Measurements from ENCODE around the gene GFI1B. TPM values are rescaled to one million over a fixed set of nuclear protein-coding genes. Genes with fewer than 3 reads are reported as not detected.

GFI1B gene
- total and polyA plus RNA-seq, 2 experiments from 2014 or later, result 0.10 TPM; not detected in 1

DNA sequence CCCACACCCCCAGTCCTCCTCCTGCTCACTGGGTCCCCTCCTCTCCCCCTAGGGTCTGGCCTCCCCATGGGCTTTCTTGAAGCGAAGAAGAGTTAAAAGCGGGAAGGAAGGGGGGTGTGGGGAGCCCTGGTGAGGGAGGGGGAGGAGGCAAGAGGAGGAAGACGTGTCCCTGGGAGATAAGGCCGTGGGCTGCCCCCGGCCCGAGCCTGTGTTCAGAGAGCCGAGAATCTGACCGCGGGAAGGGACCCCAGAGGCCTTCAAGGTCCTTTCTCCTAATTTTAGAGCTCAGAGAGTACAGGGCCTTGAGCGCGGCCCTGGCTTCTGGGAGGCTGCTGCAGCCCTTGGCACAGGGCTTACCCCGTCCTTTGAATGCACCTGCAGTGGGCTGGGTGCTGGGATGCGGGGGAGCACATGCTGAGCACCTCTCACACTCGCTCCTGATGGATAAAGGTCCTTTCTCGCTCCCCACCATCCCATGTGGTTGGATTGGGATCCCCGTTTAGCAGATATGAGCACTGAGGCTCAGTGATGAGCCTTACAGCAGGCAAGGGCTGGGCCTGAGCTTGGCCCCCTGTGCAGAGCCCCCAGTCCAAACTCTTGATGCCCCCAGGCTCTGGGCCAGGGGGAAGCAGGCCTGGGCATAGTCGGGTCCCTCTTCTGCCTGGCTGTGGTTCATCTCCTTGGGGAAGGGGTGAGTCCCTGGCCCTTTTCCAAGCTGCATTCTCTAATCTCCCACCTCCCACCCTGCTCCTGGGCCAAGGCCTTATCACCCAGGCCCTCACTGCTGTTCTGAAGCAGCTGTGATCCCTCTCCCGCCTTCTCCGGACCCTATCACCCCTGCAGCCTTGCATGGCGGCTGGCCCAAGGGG is 5.9 kb downstream of the GFI1B start:
- Histone ChIP-seq H3K4me3 (no peak overlapping the region), H3K4me2 (no peak overlapping the region), H3K79me2 (no peaks in the 10 kb centered on the region), H3K27ac (no peak overlapping the region), H2AFZ (no peak overlapping the region), H3K9me2 (replicated peaks; ENCODE audit: insufficient read depth) (no peaks in the 10 kb centered on the region), H4K20me1 (ENCODE audit: insufficient read depth, poor library complexity, severe bottlenecking) (no peaks in the 10 kb centered on the region), H3K9me3 (ENCODE audit: low read depth) (no peaks in the 10 kb centered on the region), H3K27me3 (peaks cover 13% of the 10 kb centered on the region), H3K4me1 (ENCODE audit: insufficient read depth) (peaks cover 4% of the 10 kb centered on the region), H3K36me3 (replicated peaks; ENCODE audit: insufficient read depth, low read depth) (no peaks in the 10 kb centered on the region)
- TF ChIP-seq EZH2phosphoT487 (IDR thresholded peaks at IDR 0.05; ENCODE audit: low read depth, severe bottlenecking, unreplicated experiment) (no peak), EZH2 (IDR thresholded peaks at IDR 0.05; ENCODE audit: borderline replicate concordance) (no peak)
- TF ChIP-seq, protein P1, sequence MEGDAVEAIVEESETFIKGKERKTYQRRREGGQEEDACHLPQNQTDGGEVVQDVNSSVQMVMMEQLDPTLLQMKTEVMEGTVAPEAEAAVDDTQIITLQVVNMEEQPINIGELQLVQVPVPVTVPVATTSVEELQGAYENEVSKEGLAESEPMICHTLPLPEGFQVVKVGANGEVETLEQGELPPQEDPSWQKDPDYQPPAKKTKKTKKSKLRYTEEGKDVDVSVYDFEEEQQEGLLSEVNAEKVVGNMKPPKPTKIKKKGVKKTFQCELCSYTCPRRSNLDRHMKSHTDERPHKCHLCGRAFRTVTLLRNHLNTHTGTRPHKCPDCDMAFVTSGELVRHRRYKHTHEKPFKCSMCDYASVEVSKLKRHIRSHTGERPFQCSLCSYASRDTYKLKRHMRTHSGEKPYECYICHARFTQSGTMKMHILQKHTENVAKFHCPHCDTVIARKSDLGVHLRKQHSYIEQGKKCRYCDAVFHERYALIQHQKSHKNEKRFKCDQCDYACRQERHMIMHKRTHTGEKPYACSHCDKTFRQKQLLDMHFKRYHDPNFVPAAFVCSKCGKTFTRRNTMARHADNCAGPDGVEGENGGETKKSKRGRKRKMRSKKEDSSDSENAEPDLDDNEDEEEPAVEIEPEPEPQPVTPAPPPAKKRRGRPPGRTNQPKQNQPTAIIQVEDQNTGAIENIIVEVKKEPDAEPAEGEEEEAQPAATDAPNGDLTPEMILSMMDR (IDR thresholded peaks at IDR 0.05; ENCODE audit: poor library complexity), result no peak
- DNase-seq (ENCODE audit: low spot score), result no peak
- 86% methylated on average over 11 of the region's 20 CpGs for WGBS (ENCODE audit: low lambda C conversion rate, missing lambda C conversion rate)

GRCh38 chr9:132985071-132985350 is 6.5 kb downstream of the GFI1B start:
- Histone ChIP-seq H3K27ac (no peak overlapping the region), H3K9me3 (ENCODE audit: low read depth) (no peaks in the 10 kb centered on the region), H4K20me1 (ENCODE audit: insufficient read depth, poor library complexity, severe bottlenecking) (no peaks in the 10 kb centered on the region), H3K79me2 (no peaks in the 10 kb centered on the region), H3K36me3 (replicated peaks; ENCODE audit: insufficient read depth, low read depth) (no peaks in the 10 kb centered on the region), H2AFZ (no peak overlapping the region), H3K27me3 (peaks cover 7% of the 10 kb centered on the region), H3K4me1 (ENCODE audit: insufficient read depth) (peaks cover 4% of the 10 kb centered on the region), H3K4me2 (no peak overlapping the region), H3K9me2 (replicated peaks; ENCODE audit: insufficient read depth) (no peaks in the 10 kb centered on the region), H3K4me3 (no peak overlapping the region)
- no peak for DNase-seq (ENCODE audit: low spot score)
- WGBS (ENCODE audit: low lambda C conversion rate, missing lambda C conversion rate), result 63% methylated on average over 2 of the region's 4 CpGs
- TF ChIP-seq EZH2phosphoT487 (IDR thresholded peaks at IDR 0.05; ENCODE audit: low read depth, severe bottlenecking, unreplicated experiment), result no peak

DNA sequence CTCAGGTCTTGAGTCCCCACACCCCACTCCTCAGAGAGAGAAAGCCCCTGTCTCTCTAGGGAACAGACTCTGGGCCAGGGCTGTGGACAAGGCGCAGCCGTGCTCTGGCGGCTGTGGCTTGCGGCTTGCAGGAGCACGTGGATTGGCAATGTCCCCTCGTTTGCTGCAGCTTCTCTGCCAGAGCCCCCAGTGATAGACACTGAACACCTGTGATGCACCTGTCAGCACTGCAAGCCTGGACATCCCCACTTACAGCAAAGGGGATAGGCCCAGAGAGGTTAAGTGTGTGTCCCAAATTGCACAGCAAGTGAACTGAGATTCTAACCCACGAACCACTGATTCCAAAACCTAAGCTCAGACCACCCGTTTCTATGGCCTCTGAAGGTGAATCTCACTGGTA is 7.0 kb downstream of the GFI1B start:
- peaks cover 3% of the 10 kb centered on the region for H3K27me3 ChIP-seq
- peaks cover 4% of the 10 kb centered on the region for H3K4me1 ChIP-seq (ENCODE audit: insufficient read depth)
- TF ChIP-seq EZH2 (IDR thresholded peaks at IDR 0.05; ENCODE audit: borderline replicate concordance) (no peak), EZH2phosphoT487 (IDR thresholded peaks at IDR 0.05; ENCODE audit: low read depth, severe bottlenecking, unreplicated experiment) (no peak)
- TF ChIP-seq, protein P1 (IDR thresholded peaks at IDR 0.05; ENCODE audit: poor library complexity), result no peak
- no peaks in the 10 kb centered on the region for H3K36me3 ChIP-seq (replicated peaks; ENCODE audit: insufficient read depth, low read depth)
- H3K4me2 ChIP-seq, result no peak overlapping the region
- no peaks in the 10 kb centered on the region for H4K20me1 ChIP-seq (ENCODE audit: insufficient read depth, poor library complexity, severe bottlenecking)
- no peak overlapping the region for H3K4me3 ChIP-seq
- no peak for DNase-seq (ENCODE audit: low spot score)
- H3K27ac ChIP-seq, result no peak overlapping the region
- H3K79me2 ChIP-seq, result no peaks in the 10 kb centered on the region
- H3K9me3 ChIP-seq (ENCODE audit: low read depth), result no peaks in the 10 kb centered on the region
- no peak overlapping the region for H2AFZ ChIP-seq
- 92% methylated on average over 8 of the region's 8 CpGs for WGBS (ENCODE audit: low lambda C conversion rate, missing lambda C conversion rate)
- no peaks in the 10 kb centered on the region for H3K9me2 ChIP-seq (replicated peaks; ENCODE audit: insufficient read depth)

DNA sequence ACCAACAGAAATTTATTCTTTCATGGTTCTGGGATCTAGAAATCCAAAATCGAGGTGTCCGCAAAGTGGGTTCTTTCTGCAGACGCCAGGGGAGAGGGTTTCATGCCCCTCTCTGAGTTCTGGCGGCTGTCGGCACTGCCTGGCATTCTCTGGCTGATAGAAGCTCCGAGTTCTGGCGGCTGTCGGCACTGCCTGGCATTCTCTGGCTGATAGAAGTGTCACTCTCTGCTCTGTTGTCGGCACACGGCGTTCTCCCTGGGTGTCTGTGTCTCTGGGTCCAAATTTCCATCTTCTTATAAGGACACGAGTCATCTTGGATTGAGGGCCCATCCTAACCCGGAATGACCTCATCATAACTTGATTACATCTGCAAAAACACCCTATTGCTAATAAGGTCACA is 7.6 kb downstream of the GFI1B start:
- no peak overlapping the region for H2AFZ ChIP-seq
- H3K9me2 ChIP-seq (replicated peaks; ENCODE audit: insufficient read depth), result no peaks in the 10 kb centered on the region
- WGBS (ENCODE audit: low lambda C conversion rate, missing lambda C conversion rate), result 90% methylated on average over 13 of the region's 13 CpGs
- H3K27me3 ChIP-seq, result no peaks in the 10 kb centered on the region
- H3K4me2 ChIP-seq, result no peak overlapping the region
- TF ChIP-seq, protein P1 (IDR thresholded peaks at IDR 0.05; ENCODE audit: poor library complexity), result no peak
- TF ChIP-seq EZH2 (IDR thresholded peaks at IDR 0.05; ENCODE audit: borderline replicate concordance) (no peak), EZH2phosphoT487 (IDR thresholded peaks at IDR 0.05; ENCODE audit: low read depth, severe bottlenecking, unreplicated experiment) (no peak)
- no peak overlapping the region for H3K27ac ChIP-seq
- H3K9me3 ChIP-seq (ENCODE audit: low read depth), result no peaks in the 10 kb centered on the region
- no peak overlapping the region for H3K4me3 ChIP-seq
- H3K36me3 ChIP-seq (replicated peaks; ENCODE audit: insufficient read depth, low read depth), result no peaks in the 10 kb centered on the region
- DNase-seq (ENCODE audit: low spot score), result no peak
- H4K20me1 ChIP-seq (ENCODE audit: insufficient read depth, poor library complexity, severe bottlenecking), result no peaks in the 10 kb centered on the region
- no peaks in the 10 kb centered on the region for H3K79me2 ChIP-seq
- peaks cover 4% of the 10 kb centered on the region for H3K4me1 ChIP-seq (ENCODE audit: insufficient read depth)

Measured in hepatocyte (in vitro differentiated cells).